ENCODE data around the gene EHMT1.

EHMT1 gene

DNA sequence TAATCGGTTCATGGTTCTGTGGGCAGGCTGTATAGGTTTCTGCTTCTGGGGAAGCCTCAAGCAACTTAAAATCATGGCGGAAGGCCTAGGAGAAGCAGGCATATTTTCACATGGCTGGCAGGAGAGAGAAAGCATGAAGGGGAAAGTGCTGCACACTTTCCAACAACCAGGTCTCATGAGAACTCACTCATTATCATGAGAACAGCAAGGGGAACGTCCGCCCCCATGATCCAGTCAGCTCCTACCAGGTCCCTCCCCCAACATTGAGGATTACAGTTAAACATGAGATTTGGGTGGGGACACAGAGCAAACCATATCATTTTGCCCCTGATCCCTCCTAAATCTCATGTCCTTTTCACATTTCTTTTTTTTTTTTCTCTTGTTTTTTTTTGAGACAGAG lies 82.1 kb downstream of the EHMT1 start (continued):
- no peak for TF ChIP-seq ESRRG (CRISPR knock-in tag; IDR thresholded peaks at IDR 0.05)

DNA sequence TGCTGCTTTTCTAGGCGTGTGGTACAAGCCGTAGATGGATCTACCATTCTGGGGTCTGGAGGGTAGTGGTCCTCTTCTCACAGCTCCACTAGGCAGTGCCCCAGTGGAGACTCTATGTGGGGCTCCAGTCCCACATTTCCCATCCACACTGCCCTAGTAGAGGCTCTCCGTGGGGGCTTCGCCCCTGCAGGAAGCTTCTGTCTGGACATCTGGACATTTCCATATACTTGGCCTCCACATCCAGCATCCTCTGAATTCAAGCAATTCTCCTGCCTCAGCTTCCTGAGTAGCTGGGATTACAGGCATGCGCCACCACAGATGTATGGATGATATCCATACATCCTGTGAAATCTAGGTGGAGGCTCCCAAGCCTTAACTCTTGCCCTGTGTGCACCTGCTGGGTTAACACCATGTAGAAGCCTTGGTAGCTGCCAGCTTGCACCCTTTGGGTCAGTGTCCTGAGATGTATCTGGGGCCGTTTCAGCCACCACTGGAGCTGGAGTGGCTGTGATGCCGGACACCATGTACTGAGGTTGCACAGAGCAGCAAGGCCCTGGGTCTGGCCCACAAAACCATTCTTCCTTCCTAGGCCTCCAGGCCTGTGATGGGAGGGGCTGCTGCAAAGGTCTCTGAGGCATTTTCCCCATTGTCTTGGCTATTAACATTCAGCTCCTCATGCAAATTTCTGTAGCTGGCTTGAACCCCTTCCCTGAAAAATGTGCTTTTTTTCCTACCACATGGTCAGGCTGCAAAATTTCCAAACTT lies 84.0 kb downstream of the EHMT1 start:
- TF ChIP-seq TCF4 (CRISPR knock-in tag; IDR thresholded peaks at IDR 0.05; ENCODE audit: borderline replicate concordance) (no peak), BACH2 (CRISPR knock-in tag; IDR thresholded peaks at IDR 0.05; ENCODE audit: borderline replicate concordance) (no peak), ZFP30 (CRISPR knock-in tag; IDR thresholded peaks at IDR 0.05) (no peak), CSDC2 (CRISPR knock-in tag; IDR thresholded peaks at IDR 0.05) (no peak), RARB (CRISPR knock-in tag; IDR thresholded peaks at IDR 0.05) (no peak), ZC3H10 (CRISPR knock-in tag; IDR thresholded peaks at IDR 0.05) (no peak), ARNTL (CRISPR knock-in tag; IDR thresholded peaks at IDR 0.05; ENCODE audit: borderline replicate concordance, low read depth) (no peak)
- no peak for ATAC-seq

DNA sequence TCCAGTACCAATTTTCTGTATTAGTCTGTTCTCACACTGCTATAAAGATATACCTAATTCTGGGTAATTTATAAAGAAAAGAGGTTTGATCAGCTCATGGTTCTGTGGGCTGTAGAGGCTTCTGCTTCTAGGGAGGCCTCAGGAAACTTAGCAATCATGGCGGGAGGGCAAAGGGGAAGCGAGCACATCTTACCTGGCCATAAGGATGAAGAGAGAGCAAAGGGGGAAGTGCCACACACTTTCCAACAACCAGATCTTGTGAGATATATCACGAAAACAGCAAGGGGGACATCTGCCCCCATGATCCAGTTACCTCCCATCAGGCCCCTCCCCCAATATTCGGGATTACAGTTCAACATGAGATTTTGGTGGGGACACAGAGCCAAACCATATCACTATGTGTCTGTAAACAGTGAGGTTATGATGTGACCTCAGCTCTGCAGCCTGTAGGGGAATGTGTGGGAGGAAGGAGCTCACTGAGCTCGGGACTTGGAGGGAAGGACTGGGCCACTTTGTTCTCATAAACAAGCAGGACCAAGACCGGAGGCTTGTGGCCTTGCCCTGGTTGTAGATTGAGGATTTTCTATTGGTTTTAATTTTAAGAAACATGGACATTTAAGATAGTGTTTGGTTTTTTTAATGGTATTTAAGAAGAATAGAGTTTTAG lies 85.2 kb downstream of the EHMT1 start:
- ATAC-seq, result no peak
- TF ChIP-seq, protein P1, sequence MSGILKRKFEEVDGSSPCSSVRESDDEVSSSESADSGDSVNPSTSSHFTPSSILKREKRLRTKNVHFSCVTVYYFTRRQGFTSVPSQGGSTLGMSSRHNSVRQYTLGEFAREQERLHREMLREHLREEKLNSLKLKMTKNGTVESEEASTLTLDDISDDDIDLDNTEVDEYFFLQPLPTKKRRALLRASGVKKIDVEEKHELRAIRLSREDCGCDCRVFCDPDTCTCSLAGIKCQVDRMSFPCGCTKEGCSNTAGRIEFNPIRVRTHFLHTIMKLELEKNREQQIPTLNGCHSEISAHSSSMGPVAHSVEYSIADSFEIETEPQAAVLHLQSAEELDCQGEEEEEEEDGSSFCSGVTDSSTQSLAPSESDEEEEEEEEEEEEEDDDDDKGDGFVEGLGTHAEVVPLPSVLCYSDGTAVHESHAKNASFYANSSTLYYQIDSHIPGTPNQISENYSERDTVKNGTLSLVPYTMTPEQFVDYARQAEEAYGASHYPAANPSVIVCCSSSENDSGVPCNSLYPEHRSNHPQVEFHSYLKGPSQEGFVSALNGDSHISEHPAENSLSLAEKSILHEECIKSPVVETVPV (CRISPR knock-in tag; IDR thresholded peaks at IDR 0.05), result no peak
- TF ChIP-seq ARNTL (CRISPR knock-in tag; IDR thresholded peaks at IDR 0.05; ENCODE audit: borderline replicate concordance, low read depth) (no peak), PPARA (CRISPR knock-in tag; IDR thresholded peaks at IDR 0.05; ENCODE audit: borderline replicate concordance) (no peak), RARB (CRISPR knock-in tag; IDR thresholded peaks at IDR 0.05) (no peak), GLIS3 (CRISPR knock-in tag; IDR thresholded peaks at IDR 0.05) (no peak), OSR1 (CRISPR knock-in tag; IDR thresholded peaks at IDR 0.05) (no peak), ZFP3 (CRISPR knock-in tag; IDR thresholded peaks at IDR 0.05) (no peak), ISL1 (CRISPR knock-in tag; IDR thresholded peaks at IDR 0.05) (no peak), SNAI2 (CRISPR knock-in tag; IDR thresholded peaks at IDR 0.05) (no peak)
- TF ChIP-seq, protein P2, sequence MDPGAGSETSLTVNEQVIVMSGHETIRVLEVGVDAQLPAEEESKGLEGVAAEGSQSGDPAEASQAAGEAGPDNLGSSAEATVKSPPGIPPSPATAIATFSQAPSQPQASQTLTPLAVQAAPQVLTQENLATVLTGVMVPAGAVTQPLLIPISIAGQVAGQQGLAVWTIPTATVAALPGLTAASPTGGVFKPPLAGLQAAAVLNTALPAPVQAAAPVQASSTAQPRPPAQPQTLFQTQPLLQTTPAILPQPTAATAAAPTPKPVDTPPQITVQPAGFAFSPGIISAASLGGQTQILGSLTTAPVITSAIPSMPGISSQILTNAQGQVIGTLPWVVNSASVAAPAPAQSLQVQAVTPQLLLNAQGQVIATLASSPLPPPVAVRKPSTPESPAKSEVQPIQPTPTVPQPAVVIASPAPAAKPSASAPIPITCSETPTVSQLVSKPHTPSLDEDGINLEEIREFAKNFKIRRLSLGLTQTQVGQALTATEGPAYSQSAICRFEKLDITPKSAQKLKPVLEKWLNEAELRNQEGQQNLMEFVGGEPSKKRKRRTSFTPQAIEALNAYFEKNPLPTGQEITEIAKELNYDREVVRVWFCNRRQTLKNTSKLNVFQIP (CRISPR knock-in tag; IDR thresholded peaks at IDR 0.05; ENCODE audit: borderline replicate concordance, low read depth), result no peak
- TF ChIP-seq, protein P3, sequence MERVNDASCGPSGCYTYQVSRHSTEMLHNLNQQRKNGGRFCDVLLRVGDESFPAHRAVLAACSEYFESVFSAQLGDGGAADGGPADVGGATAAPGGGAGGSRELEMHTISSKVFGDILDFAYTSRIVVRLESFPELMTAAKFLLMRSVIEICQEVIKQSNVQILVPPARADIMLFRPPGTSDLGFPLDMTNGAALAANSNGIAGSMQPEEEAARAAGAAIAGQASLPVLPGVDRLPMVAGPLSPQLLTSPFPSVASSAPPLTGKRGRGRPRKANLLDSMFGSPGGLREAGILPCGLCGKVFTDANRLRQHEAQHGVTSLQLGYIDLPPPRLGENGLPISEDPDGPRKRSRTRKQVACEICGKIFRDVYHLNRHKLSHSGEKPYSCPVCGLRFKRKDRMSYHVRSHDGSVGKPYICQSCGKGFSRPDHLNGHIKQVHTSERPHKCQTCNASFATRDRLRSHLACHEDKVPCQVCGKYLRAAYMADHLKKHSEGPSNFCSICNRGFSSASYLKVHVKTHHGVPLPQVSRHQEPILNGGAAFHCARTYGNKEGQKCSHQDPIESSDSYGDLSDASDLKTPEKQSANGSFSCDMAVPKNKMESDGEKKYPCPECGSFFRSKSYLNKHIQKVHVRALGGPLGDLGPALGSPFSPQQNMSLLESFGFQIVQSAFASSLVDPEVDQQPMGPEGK (CRISPR knock-in tag; IDR thresholded peaks at IDR 0.05; ENCODE audit: borderline replicate concordance), result no peak
- TF ChIP-seq, protein P4, sequence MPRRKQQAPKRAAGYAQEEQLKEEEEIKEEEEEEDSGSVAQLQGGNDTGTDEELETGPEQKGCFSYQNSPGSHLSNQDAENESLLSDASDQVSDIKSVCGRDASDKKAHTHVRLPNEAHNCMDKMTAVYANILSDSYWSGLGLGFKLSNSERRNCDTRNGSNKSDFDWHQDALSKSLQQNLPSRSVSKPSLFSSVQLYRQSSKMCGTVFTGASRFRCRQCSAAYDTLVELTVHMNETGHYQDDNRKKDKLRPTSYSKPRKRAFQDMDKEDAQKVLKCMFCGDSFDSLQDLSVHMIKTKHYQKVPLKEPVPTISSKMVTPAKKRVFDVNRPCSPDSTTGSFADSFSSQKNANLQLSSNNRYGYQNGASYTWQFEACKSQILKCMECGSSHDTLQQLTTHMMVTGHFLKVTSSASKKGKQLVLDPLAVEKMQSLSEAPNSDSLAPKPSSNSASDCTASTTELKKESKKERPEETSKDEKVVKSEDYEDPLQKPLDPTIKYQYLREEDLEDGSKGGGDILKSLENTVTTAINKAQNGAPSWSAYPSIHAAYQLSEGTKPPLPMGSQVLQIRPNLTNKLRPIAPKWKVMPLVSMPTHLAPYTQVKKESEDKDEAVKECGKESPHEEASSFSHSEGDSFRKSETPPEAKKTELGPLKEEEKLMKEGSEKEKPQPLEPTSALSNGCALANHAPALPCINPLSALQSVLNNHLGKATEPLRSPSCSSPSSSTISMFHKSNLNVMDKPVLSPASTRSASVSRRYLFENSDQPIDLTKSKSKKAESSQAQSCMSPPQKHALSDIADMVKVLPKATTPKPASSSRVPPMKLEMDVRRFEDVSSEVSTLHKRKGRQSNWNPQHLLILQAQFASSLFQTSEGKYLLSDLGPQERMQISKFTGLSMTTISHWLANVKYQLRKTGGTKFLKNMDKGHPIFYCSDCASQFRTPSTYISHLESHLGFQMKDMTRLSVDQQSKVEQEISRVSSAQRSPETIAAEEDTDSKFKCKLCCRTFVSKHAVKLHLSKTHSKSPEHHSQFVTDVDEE (CRISPR knock-in tag; IDR thresholded peaks at IDR 0.05), result no peak
- TF ChIP-seq, protein P5, sequence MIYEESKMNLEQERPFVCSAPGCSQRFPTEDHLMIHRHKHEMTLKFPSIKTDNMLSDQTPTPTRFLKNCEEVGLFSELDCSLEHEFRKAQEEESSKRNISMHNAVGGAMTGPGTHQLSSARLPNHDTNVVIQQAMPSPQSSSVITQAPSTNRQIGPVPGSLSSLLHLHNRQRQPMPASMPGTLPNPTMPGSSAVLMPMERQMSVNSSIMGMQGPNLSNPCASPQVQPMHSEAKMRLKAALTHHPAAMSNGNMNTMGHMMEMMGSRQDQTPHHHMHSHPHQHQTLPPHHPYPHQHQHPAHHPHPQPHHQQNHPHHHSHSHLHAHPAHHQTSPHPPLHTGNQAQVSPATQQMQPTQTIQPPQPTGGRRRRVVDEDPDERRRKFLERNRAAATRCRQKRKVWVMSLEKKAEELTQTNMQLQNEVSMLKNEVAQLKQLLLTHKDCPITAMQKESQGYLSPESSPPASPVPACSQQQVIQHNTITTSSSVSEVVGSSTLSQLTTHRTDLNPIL (CRISPR knock-in tag; IDR thresholded peaks at IDR 0.05; ENCODE audit: low read depth), result no peak
